MM.1S (cell line): ENCODE data around the gene GNAQ.

ENCODE experiments used
- DNase-seq: peaks from one replicate; pipeline ENCODE4 v3.0.0-alpha.2; 2015
- H2AFZ ChIP-seq: fragments of 300-600 bp; sonication (generic); 2 replicates; pipeline ENCODE4 v1.6.0; 2016; ENCODE audit warnings: antibody characterized with exemption, low read length
- H3F3A ChIP-seq: fragments of 300-600 bp; sonication (generic); 2 replicates; pipeline ENCODE4 v1.6.1; 2016; ENCODE audit warnings: mild to moderate bottlenecking, antibody characterized with exemption, low read length, moderate library complexity, mixed read lengths; ENCODE audit not compliant: insufficient read depth
- H3K27ac ChIP-seq: fragments of 300-600 bp; sonication (generic); 2 replicates; pipeline ENCODE4 v1.5.1; 2016; ENCODE audit warnings: mild to moderate bottlenecking, low read length
- H3K27me3 ChIP-seq: fragments of 300-600 bp; sonication (generic); replicated peaks from 2 replicates; pipeline ENCODE4 v1.6.0; 2016; ENCODE audit warnings: low read length; ENCODE audit not compliant: insufficient read depth
- H3K36me3 ChIP-seq: fragments of 300-600 bp; sonication (generic); replicated peaks from 2 replicates; pipeline ENCODE4 v1.6.1; 2016; ENCODE audit warnings: mild to moderate bottlenecking, low read length, mixed read lengths; ENCODE audit not compliant: insufficient read depth
- H3K4me1 ChIP-seq: fragments of 300-600 bp; sonication (generic); 2 replicates; pipeline ENCODE4 v1.6.1; 2016; ENCODE audit warnings: low read length, mixed read lengths
- H3K4me2 ChIP-seq: fragments of 300-600 bp; sonication (generic); 2 replicates; pipeline ENCODE4 v1.6.0; 2016; ENCODE audit warnings: low read depth, low read length
- H3K4me3 ChIP-seq: fragments of 300-600 bp; sonication (generic); 2 replicates; pipeline ENCODE4 v1.5.1; 2016; ENCODE audit warnings: low read length, mixed read lengths
- H3K79me2 ChIP-seq: fragments of 300-600 bp; sonication (generic); 2 replicates; pipeline ENCODE4 v1.6.1; 2016; ENCODE audit warnings: mixed run types, low read length, mixed read lengths
- H3K9ac ChIP-seq: fragments of 300-600 bp; sonication (generic); 2 replicates; pipeline ENCODE4 v1.6.1; 2016; ENCODE audit warnings: low read length, mixed read lengths
- H3K9me2 ChIP-seq: fragments of 300-600 bp; sonication (generic); replicated peaks from 2 replicates; pipeline ENCODE4 v1.6.1; 2016; ENCODE audit warnings: mild to moderate bottlenecking, low read length, mixed read lengths; ENCODE audit not compliant: insufficient read depth
- H3K9me3 ChIP-seq: fragments of 300-600 bp; sonication (generic); replicated peaks from 2 replicates; pipeline ENCODE4 v1.6.1; 2016; ENCODE audit warnings: mild to moderate bottlenecking, low read length, mixed read lengths; ENCODE audit not compliant: insufficient read depth
- H4K20me1 ChIP-seq: fragments of 300-600 bp; sonication (generic); 2 replicates; pipeline ENCODE4 v1.6.1; 2016; ENCODE audit warnings: mild to moderate bottlenecking, low read length, moderate library complexity, mixed read lengths; ENCODE audit not compliant: insufficient read depth
- EZH2 ChIP-seq: fragments of 300-600 bp; sonication (generic); optimal IDR thresholded peaks from 2 replicates; pipeline ENCODE3; 2017; ENCODE audit warnings: low read depth, mild to moderate bottlenecking, antibody characterized with exemption, low read length, mixed read lengths
- EZH2phosphoT487 ChIP-seq: fragments of 300-600 bp; sonication (generic); IDR thresholded peaks from 2 replicates; pipeline ENCODE4 v1.6.1; 2018; ENCODE audit warnings: antibody characterized with exemption, low read length
- TF ChIP-seq, protein P1 (sequence below): fragments of 300-600 bp; sonication (generic); IDR thresholded peaks from 2 replicates; pipeline ENCODE4 v1.5.1; 2016; ENCODE audit warnings: antibody characterized with exemption, low read length, mixed read lengths

Gene GNAQ

DNA sequence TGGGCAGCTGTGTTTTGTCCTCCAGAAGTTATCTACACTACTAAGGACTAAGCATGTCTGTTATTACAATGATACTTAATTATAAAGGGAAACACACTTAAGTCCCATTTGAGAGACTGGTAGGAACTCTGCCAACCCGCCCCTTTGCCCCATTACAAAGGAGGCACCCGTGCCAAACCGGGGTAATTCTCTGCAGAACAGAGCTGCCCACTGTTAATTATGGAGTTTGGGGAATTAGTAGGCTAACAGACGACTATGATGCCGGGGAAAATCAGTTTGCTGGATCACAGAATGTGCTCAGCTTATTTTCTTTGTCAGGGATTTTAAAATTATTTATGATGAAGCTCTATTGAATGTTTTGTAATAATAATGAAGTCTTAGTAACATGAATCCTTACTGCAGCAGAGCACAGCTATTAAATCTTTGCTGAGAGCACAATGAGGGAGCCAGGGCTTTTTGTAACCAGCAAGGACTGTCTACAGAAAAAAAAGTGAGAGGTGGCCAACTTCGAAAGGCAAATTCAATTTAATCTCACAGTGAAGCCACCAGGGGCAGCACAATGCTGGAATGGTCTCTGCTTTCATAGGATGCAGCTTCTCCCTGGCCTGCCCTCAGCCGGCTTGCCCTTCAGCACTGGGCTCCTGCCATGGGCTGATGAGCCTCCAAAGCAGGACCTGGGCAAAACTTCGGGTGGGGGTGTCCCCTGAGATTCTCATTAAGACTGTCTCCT is 134.5 kb downstream of the GNAQ start:
- H2AFZ ChIP-seq, result no peak overlapping the region

GRCh38 chr9:77896269-77896937 is 135.2 kb downstream of the GNAQ start:
- H3K4me1 ChIP-seq, result peaks cover 15% of the 10 kb centered on the region
- H3K9me2 ChIP-seq, result no peaks in the 10 kb centered on the region
- H3K4me2 ChIP-seq, result no peak overlapping the region
- H3F3A ChIP-seq, result no peaks in the 10 kb centered on the region
- H3K9me3 ChIP-seq, result no peaks in the 10 kb centered on the region
- no peak overlapping the region for H3K27ac ChIP-seq
- no peak for DNase-seq
- no peaks in the 10 kb centered on the region for H3K79me2 ChIP-seq
- H3K36me3 ChIP-seq, result no peaks in the 10 kb centered on the region
- H3K27me3 ChIP-seq, result no peaks in the 10 kb centered on the region
- no peak overlapping the region for H3K4me3 ChIP-seq
- TF ChIP-seq EZH2, result no peak
- TF ChIP-seq, protein P1, sequence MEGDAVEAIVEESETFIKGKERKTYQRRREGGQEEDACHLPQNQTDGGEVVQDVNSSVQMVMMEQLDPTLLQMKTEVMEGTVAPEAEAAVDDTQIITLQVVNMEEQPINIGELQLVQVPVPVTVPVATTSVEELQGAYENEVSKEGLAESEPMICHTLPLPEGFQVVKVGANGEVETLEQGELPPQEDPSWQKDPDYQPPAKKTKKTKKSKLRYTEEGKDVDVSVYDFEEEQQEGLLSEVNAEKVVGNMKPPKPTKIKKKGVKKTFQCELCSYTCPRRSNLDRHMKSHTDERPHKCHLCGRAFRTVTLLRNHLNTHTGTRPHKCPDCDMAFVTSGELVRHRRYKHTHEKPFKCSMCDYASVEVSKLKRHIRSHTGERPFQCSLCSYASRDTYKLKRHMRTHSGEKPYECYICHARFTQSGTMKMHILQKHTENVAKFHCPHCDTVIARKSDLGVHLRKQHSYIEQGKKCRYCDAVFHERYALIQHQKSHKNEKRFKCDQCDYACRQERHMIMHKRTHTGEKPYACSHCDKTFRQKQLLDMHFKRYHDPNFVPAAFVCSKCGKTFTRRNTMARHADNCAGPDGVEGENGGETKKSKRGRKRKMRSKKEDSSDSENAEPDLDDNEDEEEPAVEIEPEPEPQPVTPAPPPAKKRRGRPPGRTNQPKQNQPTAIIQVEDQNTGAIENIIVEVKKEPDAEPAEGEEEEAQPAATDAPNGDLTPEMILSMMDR, result no peak
- TF ChIP-seq EZH2phosphoT487, result no peak
- no peak overlapping the region for H3K9ac ChIP-seq
- no peaks in the 10 kb centered on the region for H4K20me1 ChIP-seq
- no peak overlapping the region for H2AFZ ChIP-seq

More for the DNA sequence above, 134.5 kb downstream of the GNAQ start:
- DNase-seq, result no peak
- Histone ChIP-seq H3K4me2 (no peak overlapping the region), H4K20me1 (no peaks in the 10 kb centered on the region), H3F3A (no peaks in the 10 kb centered on the region), H3K27me3 (no peaks in the 10 kb centered on the region), H3K27ac (no peak overlapping the region), H3K9ac (no peak overlapping the region), H3K9me3 (no peaks in the 10 kb centered on the region), H3K79me2 (no peaks in the 10 kb centered on the region), H3K9me2 (no peaks in the 10 kb centered on the region), H3K4me1 (peaks cover 9% of the 10 kb centered on the region), H3K4me3 (no peak overlapping the region), H3K36me3 (no peaks in the 10 kb centered on the region)
- TF ChIP-seq, protein P1, result no peak
- TF ChIP-seq EZH2phosphoT487 (no peak), EZH2 (no peak)

GRCh38 chr9:77893706-77894105 is 137.9 kb downstream of the GNAQ start:
- no peaks in the 10 kb centered on the region for H3K36me3 ChIP-seq
- no peak overlapping the region for H3K4me3 ChIP-seq
- H3K4me1 ChIP-seq, result peaks cover 10% of the 10 kb centered on the region
- H3K27me3 ChIP-seq, result no peaks in the 10 kb centered on the region
- no peak overlapping the region for H3K27ac ChIP-seq
- H3F3A ChIP-seq, result no peaks in the 10 kb centered on the region
- no peak overlapping the region for H2AFZ ChIP-seq
- H4K20me1 ChIP-seq, result no peaks in the 10 kb centered on the region
- no peak overlapping the region for H3K9ac ChIP-seq
- no peak overlapping the region for H3K4me2 ChIP-seq
- no peaks in the 10 kb centered on the region for H3K9me3 ChIP-seq
- no peaks in the 10 kb centered on the region for H3K9me2 ChIP-seq
- no peak for DNase-seq
- TF ChIP-seq EZH2, result no peak
- TF ChIP-seq, protein P1, result no peak
- no peak for TF ChIP-seq EZH2phosphoT487
- H3K79me2 ChIP-seq, result no peaks in the 10 kb centered on the region
